Ovary (tissue), 9 donors: ENCODE measurements around the gene BTN2A1. TPM values are rescaled to one million over a fixed set of nuclear protein-coding genes. Genes with fewer than 3 reads are reported as not detected.

ENCODE experiments used
- DNase-seq, 5 donors: peaks; one replicate each; pipeline ENCODE4 v3.0.0-alpha.2; 2019 to 2020
- H3K27ac ChIP-seq, 2 donors: fragments of 200-600 bp; one replicate each; pipeline versions ENCODE4 v1.5.1 to v1.8.0; 2019 to 2022
- H3K27me3 ChIP-seq: fragments of 200-600 bp; one replicate; pipeline ENCODE4 v1.8.0; 2022
- H3K36me3 ChIP-seq: fragments of 200-600 bp; sonication (generic); one replicate; pipeline ENCODE4 v1.5.1; 2019
- H3K4me1 ChIP-seq: one replicate; pipeline ENCODE4 v1.8.1; 2013; ENCODE audit warnings: mild to moderate bottlenecking, moderate library complexity; ENCODE audit not compliant: insufficient read depth
- H3K4me3 ChIP-seq: fragments of 200-600 bp; sonication (generic); one replicate; pipeline ENCODE4 v1.5.1; 2017
- H3K9me3 ChIP-seq, 2 donors: fragments of 200-600 bp in 1 of 2; sonication (generic) in 1 of 2; one replicate each; pipeline versions ENCODE4 v1.5.1 to v1.8.1; 2013 to 2019; ENCODE audit warnings: mild to moderate bottlenecking in 1 of 2, moderate library complexity in 1 of 2
- EP300 ChIP-seq: sonication (generic); formaldehyde crosslinking; IDR thresholded peaks from one replicate; pipeline ENCODE4 v1.6.1; 2017; ENCODE audit warnings: antibody characterized with exemption
- POLR2A ChIP-seq: fragments of 450-650 bp; IDR thresholded peaks from one replicate; pipeline ENCODE4 v1.6.1; 2017; ENCODE audit warnings: antibody characterized with exemption, mild to moderate bottlenecking, moderate library complexity
- WGBS, 3 donors: extraction: QIAGEN DNeasy Blood & Tissue Kit in 1 of 3; methylation state at CpG; one replicate each; pipeline versions ENCODE4 v1.1.5 to v1.1.7; 2013 to 2017; 5-methylcytosine and 5-hydroxymethylcytosine counted together
- intact Hi-C, 4 donors: fragments of 100-400 bp; cut with DNase I; formaldehyde crosslinking; loops; one replicate each; pipeline versions ENCODE4 v1.11.0 to v1.15.1; 2022 to 2023
- polyA plus RNA-seq, 2 donors: library from polyadenylated mRNA; stranded (reverse); fragments of 200-250 nt in 1 of 2; fragments of 350-450 nt in 1 of 2; fragmentation: Illumina TruSeq in 1 of 2; extraction: RNeasy Lipid Tissue Mini Kit (QIAGEN cat#74804) in 1 of 2; gene quantifications; one replicate each; pipeline ENCODE4 v1.2.3, GENCODE V29; 2013 to 2014
- total RNA-seq, 7 donors: library from RNA; depleted of rRNA in 2 of 7; stranded (reverse); fragments of >200 nt in 2 of 7; fragmentation: NEBNext Ultra II Directional in 3 of 7; extraction: Animal tissue kit (Norgen Biotek cat#: 25700) in 3 of 7; gene quantifications; one replicate each; pipeline versions ENCODE4 v1.1.0 to v1.2.4, GENCODE V29; 2016 to 2023
- TF ChIP-seq, protein P1 (sequence below), 3 donors: fragments of 450-650 bp in 2 of 3; fragments of 200-600 bp in 1 of 3; IDR thresholded peaks; one replicate each; pipeline versions ENCODE4 v1.5.1 to v1.8.0; 2016 to 2022; ENCODE audit warnings: antibody characterized with exemption in 3 of 3, mild to moderate bottlenecking in 1 of 3
- donor health status: DM: no; HTN: no; CAD: no; lungs with moderate emphysema.
- donor health status: DM: no; HTN: no; CAD: no.
- donor health status: Bipolar disorder and iron deficiency.
- donor health status: DM: yes; HTN: yes; CAD: no.
- donor health status: DM: no; HTN: no; CAD: no.
- donor health status: DM: yes; HTN: yes; CAD: no.

BTN2A1 gene
- total and polyA plus RNA-seq, 9 donors = 9.0 to 33.3 (median 18.8) TPM

DNA sequence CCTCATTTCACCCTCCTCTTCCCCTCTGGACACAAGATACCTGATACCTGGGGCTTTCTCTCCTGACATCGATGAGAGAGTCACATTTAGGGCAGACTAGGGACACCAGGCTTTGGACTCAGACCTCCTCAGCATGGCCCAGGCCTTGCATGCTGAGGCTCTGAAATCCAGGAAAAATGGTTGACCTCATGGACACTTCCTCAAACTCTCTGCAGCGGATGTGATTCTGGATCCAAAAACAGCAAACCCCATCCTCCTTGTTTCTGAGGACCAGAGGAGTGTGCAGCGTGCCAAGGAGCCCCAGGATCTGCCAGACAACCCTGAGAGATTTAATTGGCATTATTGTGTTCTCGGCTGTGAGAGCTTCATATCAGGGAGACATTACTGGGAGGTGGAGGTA, 44.8 kb upstream of the BTN2A1 start:
- Histone ChIP-seq H3K27ac (no peak overlapping the region), H3K36me3 (no peaks in the 10 kb centered on the region), H3K4me3 (no peak overlapping the region), H3K9me3 (no peaks in the 10 kb centered on the region), H3K27me3 (no peaks in the 10 kb centered on the region), H3K4me1 (no peaks in the 10 kb centered on the region)
- intact Hi-C loops = no loop called here
- TF ChIP-seq POLR2A = no peak
- TF ChIP-seq, protein P1, sequence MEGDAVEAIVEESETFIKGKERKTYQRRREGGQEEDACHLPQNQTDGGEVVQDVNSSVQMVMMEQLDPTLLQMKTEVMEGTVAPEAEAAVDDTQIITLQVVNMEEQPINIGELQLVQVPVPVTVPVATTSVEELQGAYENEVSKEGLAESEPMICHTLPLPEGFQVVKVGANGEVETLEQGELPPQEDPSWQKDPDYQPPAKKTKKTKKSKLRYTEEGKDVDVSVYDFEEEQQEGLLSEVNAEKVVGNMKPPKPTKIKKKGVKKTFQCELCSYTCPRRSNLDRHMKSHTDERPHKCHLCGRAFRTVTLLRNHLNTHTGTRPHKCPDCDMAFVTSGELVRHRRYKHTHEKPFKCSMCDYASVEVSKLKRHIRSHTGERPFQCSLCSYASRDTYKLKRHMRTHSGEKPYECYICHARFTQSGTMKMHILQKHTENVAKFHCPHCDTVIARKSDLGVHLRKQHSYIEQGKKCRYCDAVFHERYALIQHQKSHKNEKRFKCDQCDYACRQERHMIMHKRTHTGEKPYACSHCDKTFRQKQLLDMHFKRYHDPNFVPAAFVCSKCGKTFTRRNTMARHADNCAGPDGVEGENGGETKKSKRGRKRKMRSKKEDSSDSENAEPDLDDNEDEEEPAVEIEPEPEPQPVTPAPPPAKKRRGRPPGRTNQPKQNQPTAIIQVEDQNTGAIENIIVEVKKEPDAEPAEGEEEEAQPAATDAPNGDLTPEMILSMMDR (IDR thresholded peaks at IDR 0.05) = no peak
- TF ChIP-seq EP300 = no peak
- 87 to 92% (median 88%) methylated on average over 4 of the region's 4 CpGs for WGBS, 3 donors
- DNase-seq = no peak

DNA sequence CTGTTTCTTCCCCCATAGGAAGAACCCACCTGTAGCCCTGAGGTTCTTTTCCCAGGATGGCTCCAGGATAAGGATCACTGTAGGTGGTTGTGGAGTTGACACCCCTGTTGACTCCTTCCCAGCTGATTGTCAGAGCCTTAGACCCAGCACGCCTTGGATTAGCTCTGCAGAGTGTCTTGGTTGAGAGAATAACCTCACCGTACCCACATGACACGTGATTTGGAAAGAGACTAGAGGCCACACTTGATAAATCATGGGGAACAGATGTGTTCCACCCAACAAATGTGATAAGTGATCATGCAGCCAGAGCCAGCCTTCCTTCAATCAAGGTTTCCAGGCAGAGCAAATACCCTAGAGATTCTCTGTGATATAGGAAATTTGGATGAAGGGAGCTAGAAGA, 43.5 kb upstream of the BTN2A1 start:
- H3K27me3 ChIP-seq = no peaks in the 10 kb centered on the region
- H3K27ac ChIP-seq = no peak overlapping the region
- no peaks in the 10 kb centered on the region for H3K4me1 ChIP-seq
- no peak overlapping the region for H3K4me3 ChIP-seq
- DNase-seq = no peak
- intact Hi-C loops = no loop called here
- H3K36me3 ChIP-seq = no peaks in the 10 kb centered on the region
- 85 to 93% (median 93%) methylated on average over 3 of the region's 3 CpGs for WGBS, 3 donors
- TF ChIP-seq EP300 (no peak), POLR2A (no peak)
- TF ChIP-seq, protein P1 (IDR thresholded peaks at IDR 0.05) = no peak
- H3K9me3 ChIP-seq = no peaks in the 10 kb centered on the region

GRCh38 chr6:26415036-26415614, 42.6 kb upstream of the BTN2A1 start:
- TF ChIP-seq EP300 (no peak), POLR2A (no peak)
- TF ChIP-seq, protein P1 (IDR thresholded peaks at IDR 0.05) = no peak
- Histone ChIP-seq H3K9me3 (no peaks in the 10 kb centered on the region), H3K4me3 (no peak overlapping the region), H3K4me1 (peaks cover 1% of the 10 kb centered on the region), H3K36me3 (no peaks in the 10 kb centered on the region), H3K27ac (no peak overlapping the region), H3K27me3 (no peaks in the 10 kb centered on the region)
- DNase-seq = no peak
- intact Hi-C loops = no loop called here
- 93 to 100% (median 98%) methylated on average over 1 of the region's 1 CpG for WGBS, 3 donors

- WGBS, 3 donors = 67 to 91% (median 88%) methylated on average over 2 of the region's 2 CpGs
These were observed 42.0 kb upstream of the BTN2A1 start for GRCh38 chr6:26415791-26416190.

More at GRCh38 chr6:26415791-26416190, 42.0 kb upstream of the BTN2A1 start:
- no peak for DNase-seq
- H3K36me3 ChIP-seq = no peaks in the 10 kb centered on the region
- no peak overlapping the region for H3K4me3 ChIP-seq
- no peak overlapping the region for H3K27ac ChIP-seq
- intact Hi-C loops = no loop called here
- H3K4me1 ChIP-seq = peaks cover 3% of the 10 kb centered on the region
- H3K9me3 ChIP-seq = no peaks in the 10 kb centered on the region
- TF ChIP-seq EP300 = no peak
- TF ChIP-seq, protein P1 (IDR thresholded peaks at IDR 0.05) = no peak
- H3K27me3 ChIP-seq = no peaks in the 10 kb centered on the region
